Activated CD4-positive, alpha-beta T cell treated with anti-CD3 and anti-CD28 coated beads, Interleukin-2, amount 50 U/mL, for 24 hours (primary cell): ENCODE results near the gene ARL15.

Experiments
- DNase-seq, 2 donors: peaks; one replicate each; pipeline ENCODE4 v3.0.0-alpha.2; 2020; ENCODE audit warnings: low read depth in 1 of 2, low spot score in 1 of 2

Gene ARL15

DNA sequence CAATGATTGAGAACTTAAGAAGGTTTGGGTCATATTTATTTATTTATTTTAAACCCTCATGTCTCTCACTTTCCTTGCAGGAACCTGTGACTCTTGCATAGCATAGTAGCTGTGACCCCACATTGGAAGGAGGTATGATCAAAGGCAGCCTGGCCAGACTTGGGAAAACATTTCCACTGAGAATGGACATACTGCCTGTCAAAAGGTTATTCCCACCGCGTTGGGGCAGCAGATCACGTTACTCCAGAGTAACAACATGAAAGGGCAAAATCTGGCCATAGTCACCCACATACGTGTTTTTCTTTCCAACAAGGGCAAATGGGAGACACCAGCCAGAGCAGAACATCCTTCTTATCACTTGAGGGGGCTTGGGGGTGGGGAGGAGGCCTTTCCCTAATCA, 95.7 kb downstream of the ARL15 start:
- DNase-seq, result no peak

DNA sequence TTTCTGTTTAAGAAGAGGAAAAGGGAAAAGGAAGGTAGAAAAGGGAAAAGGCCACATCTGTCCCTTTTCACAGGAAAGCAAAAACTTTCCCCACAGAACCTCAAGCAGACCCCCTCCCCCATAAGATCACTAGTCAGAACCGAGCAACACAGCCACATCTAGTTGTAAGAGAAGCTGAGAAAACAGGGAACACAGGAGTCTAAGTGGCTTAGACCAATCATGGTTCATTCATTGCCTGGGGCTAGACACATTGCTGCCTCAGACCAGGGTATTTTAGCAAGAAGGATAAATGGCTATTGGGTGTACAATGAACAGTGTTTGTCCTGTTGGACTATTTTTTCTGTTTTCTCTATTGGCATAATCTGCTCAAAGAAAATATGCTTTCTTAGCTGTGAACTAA, 98.0 kb downstream of the ARL15 start:
- no peak for DNase-seq

GRCh38 chr5:54211912-54212311, 98.5 kb downstream of the ARL15 start:
- no peak for DNase-seq

DNA sequence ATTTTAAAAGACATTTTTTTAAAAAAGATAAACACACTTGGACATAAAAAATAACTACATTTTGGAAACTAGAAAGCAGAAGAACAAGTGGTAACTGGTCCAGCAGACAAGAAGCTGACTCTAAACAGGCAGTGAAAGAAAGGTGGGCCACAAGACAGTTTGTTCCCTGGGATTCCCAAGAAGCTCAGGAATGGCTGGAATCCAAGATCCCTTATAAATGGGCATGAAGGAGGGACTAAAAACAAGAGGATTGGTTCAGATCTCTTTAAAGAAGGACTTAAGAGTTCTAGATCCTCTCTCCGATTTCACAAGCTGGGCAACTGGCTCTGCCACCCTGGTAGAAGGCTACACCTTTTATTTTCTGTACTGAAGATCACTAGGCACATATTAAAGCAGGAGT, 102.8 kb downstream of the ARL15 start:
- DNase-seq, result no peak

GRCh38 chr5:54206580-54207229, 103.7 kb downstream of the ARL15 start:
- no peak for DNase-seq

GRCh38 chr5:54205918-54206317, 104.5 kb downstream of the ARL15 start:
- no peak for DNase-seq

DNA sequence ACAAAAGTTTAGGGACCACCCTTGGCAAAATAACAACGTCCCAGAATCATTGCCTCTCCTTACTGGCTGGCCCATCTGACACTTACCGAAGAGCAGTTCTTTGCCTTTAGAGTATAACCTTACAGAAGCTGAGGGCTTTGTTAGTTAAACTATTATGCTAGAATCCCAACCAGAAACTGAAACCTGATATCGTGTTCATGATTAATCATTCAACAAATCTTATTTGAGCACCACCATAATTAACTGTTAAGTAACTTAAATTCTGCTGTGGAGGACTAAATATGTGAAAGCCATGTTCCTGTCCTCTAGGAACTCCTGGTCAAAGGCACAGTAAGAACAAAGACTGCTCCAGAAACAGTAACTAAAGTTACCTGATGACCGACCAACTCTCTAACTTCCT, 104.9 kb downstream of the ARL15 start:
- no peak for DNase-seq

DNA sequence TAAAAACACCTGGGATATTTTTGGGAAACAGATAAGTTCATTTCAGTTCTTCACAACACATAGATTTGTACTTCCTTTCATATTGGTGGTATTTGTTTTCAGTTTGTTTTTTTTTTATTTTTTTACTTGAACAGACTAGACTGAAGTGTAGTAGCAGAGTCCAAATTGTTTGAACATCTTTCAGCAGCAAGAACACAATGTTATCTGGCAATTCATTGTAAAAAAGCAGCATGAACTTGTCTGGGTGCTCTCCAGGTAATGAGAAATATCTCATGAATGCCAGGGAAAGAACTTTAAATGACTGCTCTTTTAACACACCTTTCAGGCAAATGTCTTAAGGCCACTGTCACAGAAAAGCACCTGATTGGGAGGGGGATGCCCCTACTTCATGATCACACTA, 113.4 kb downstream of the ARL15 start:
- no peak for DNase-seq

- no peak for DNase-seq
Observed at GRCh38 chr5:54195701-54196100, 114.7 kb downstream of the ARL15 start.

DNA sequence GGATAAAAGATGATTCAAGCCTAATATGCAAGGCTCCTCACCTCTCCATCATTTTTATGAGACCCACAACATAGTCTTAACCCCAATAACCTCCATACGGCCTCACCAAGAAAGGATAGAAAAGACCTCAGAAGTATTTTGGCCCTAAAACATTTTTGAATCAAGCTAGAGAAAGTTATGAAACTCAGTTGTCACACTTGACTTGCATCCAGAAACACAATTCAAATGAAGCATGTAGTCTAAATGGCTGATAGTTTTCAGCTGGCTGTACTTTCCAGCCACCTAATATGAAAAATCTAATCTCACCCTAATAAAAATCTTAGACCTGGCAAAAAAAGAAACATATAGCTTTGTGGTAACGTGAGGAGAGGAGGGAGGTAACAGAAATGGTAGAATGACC, 116.1 kb downstream of the ARL15 start:
- no peak for DNase-seq

DNA sequence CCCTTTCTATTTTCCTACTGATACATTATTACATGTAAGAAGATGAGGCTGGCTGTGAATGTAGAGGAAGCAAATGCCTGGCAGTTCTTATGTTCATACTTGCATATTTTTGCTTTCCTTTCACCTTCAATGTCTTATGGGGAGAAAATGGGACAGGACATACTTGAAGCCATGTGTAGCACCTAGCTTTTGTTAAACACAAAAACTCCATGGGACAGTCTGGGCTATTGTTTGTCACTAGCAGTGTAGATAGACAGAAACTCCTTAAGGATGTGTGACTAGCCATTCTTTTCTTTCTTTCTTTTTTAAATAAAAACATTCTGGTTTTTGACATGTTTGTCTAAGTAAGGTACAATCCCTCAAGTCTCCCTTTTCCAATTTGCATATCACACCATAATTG, 122.7 kb downstream of the ARL15 start:
- no peak for DNase-seq

DNA sequence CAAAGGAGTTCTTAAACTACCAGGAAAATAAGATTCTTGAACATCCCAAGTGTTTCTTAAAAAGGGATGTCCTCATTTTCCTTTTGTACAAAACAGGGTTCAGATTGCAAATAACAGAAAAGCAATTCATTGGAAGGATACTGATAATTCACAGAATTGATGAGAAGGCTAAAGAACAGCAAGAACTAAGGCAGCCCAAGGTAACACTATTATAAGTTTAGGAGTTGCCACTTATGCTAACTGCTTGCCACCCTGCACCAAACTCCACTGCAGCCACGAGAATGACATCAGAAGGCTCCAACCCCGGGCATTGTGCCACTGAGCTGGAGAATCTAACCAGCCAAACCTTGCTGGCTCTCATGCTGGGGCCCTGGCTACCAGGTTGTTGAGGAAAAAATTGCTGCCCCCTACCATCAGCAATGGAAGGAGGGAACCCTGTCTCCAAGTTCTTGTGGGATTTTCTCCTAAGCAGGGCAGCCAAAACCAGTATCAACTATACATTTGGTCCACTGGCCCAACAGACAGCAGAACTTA, 123.4 kb downstream of the ARL15 start:
- no peak for DNase-seq

DNA sequence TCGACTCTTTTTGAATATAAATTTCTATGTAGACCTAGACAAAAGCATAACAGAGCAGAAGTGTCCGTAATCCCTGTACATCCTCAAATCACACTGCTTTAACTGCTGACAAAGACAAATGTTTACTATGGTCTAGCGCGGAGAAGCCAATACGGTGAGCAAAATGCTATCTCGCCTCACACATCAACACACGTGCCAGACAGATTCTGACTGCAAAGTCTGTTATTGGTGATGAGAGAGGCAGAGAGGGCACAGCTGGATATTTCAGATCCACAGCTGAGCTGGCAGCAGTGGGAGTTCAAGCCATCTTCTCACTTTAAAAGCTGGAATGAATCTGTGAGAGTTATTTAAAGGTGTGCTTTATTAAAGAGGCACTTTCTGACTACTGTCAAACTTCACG, 124.3 kb downstream of the ARL15 start:
- DNase-seq, result no peak

GRCh38 chr5:54184806-54185205, 125.6 kb downstream of the ARL15 start:
- DNase-seq, result no peak

DNA sequence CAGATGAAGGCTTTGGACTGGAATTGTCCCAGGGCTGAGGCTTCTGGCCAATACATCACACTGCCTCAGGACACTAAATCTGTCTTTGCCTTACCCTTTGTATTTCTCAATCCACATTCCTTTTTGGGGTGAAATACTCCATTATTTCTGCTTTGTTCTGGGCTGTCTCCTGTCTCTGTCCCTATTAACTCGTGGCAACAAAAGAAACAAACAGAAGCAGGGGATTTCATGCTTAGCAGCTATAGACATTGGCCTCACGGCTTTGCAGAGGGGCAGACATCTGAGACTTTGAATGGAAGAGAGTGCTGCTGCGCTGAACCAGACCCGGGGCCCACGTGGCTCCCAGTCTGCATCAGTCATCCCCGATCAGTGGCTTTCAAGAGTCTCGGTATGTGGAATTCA, 129.7 kb downstream of the ARL15 start:
- DNase-seq, result no peak

GRCh38 chr5:54178991-54179390, 131.4 kb downstream of the ARL15 start:
- no peak for DNase-seq

- DNase-seq, result no peak
Observed at GRCh38 chr5:54178207-54178606, 132.2 kb downstream of the ARL15 start.

- DNase-seq, result no peak
Observed at GRCh38 chr5:54177058-54177457, 133.3 kb downstream of the ARL15 start.

GRCh38 chr5:54176066-54176830, 134.1 kb downstream of the ARL15 start:
- no peak for DNase-seq

DNA sequence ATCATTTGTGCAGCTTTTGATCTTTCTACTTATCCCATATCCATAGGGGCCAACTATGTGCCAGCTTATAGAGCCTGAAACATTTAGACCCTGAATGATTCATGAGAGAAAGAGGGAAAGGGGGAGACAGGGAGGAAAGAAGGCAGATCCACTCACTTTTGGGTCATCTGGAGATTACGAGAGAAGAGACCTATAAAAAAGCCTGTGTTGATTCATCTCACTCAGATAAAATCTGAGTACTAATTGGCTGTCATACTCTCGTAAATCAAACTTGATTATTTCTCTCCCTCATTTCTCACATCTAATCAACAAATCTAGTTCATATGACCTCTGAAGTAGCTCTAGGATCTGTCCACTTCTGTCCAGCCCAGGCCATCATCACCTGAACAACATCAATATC, 137.1 kb downstream of the ARL15 start:
- DNase-seq, result no peak

- no peak for DNase-seq
Observed at GRCh38 chr5:54171645-54172384, 138.6 kb downstream of the ARL15 start.

- DNase-seq, result no peak
Observed at GRCh38 chr5:54165687-54166086, 144.7 kb downstream of the ARL15 start.
